Measurements from ENCODE around the gene PHF21B.
"Not testable (repeated sequence)": the region's sequence is repeated elsewhere in the genome, so short reads cannot be mapped to it uniquely, and the experiment has no call there.

The PHF21B gene

DNA sequence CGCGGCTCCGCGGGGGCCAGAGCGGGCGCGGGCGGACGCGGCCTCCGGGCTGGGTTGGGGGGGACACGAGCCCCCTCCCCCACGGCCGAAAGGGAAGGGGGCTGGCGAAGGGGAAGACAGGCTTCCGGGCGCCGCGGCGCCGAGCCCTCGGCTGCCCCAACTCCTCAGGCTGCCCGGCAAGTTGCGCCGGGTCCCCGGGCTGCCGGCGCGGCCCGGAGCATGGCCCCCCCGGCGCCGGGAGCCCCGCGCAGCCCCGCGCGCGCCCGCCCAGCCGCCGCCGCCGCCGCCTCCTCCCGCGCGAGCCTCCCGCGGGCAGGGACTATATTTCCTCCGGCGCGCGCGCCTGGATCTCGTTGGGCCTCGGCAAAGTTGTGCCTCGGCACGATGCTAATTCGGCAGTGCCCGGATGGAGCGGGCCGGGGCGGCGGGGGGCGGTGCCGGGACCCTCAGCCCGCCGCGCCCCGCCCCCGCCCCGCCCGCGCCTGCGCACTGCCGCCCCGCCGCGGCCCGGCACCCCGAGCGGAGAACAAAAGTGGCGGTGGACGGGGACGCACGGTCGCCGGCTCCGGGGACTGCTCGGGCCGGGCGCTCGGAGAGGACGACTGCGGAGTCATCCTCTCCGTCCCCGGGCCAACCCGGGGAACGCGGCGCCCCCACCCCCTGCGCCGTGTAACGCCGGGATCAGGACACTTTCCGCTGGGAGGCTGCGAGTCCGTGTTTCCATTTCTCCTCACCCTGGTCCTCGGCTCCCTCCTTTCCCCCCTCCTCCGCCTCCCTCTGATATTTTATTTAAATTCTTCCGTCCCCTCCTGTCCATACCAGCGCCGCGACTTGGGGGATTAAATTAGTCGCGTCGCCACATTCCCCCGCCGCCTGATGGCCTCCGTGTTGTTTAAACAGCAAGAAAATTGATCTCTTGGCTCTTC lies at the start of gene PHF21B:
Gene PHF21B, minus strand, starts transcription at position 400 of the 926 bp plus-strand sequence. CDS start 456 bp downstream, outside the sequence.
- TF ChIP-seq, protein P1, sequence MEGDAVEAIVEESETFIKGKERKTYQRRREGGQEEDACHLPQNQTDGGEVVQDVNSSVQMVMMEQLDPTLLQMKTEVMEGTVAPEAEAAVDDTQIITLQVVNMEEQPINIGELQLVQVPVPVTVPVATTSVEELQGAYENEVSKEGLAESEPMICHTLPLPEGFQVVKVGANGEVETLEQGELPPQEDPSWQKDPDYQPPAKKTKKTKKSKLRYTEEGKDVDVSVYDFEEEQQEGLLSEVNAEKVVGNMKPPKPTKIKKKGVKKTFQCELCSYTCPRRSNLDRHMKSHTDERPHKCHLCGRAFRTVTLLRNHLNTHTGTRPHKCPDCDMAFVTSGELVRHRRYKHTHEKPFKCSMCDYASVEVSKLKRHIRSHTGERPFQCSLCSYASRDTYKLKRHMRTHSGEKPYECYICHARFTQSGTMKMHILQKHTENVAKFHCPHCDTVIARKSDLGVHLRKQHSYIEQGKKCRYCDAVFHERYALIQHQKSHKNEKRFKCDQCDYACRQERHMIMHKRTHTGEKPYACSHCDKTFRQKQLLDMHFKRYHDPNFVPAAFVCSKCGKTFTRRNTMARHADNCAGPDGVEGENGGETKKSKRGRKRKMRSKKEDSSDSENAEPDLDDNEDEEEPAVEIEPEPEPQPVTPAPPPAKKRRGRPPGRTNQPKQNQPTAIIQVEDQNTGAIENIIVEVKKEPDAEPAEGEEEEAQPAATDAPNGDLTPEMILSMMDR (IDR thresholded peaks at IDR 0.05; ENCODE audit: extremely low read depth, missing control alignments) = no peak
- DNase-seq (ENCODE audit: low spot score) = peak; percentile 69

DNA sequence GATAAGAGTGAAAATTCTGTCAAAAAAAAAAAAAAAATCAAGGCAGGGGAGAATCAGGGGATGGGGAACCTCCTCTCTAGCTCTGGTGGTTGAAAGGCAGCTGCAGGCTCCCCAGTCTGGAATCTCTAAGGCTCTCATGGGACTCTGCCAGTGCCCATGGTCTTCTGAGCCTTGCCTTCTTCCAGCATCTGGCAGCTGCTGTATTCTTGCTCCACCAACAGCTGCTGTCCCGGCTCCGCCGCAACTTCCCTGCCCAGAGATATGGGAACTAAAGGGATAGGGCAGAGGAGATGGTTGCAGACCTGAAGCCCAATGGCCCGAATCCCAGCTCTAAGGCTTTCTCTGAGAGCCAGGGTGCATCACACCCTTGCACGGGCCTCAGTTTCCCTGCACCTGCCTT lies 49.5 kb upstream of the PHF21B start:
- TF ChIP-seq, protein P1 (IDR thresholded peaks at IDR 0.05; ENCODE audit: extremely low read depth, missing control alignments) = no peak
- DNase-seq (ENCODE audit: low spot score) = no peak

DNA sequence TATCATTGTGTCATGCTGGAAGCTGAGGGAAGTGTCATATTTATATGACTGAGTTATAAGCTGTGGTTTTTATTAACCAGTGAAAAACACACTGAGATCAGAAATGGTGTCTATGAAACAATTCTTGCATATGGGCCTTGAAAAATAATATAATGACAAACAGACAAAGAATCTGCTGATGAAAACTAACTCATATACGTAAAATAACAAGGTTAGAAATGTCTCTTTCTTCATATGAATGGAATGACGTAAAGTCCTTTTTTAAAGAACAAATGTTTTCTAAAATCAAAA lies 48.8 kb upstream of the PHF21B start:
- TF ChIP-seq, protein P1 (IDR thresholded peaks at IDR 0.05; ENCODE audit: extremely low read depth, missing control alignments) = no peak

DNA sequence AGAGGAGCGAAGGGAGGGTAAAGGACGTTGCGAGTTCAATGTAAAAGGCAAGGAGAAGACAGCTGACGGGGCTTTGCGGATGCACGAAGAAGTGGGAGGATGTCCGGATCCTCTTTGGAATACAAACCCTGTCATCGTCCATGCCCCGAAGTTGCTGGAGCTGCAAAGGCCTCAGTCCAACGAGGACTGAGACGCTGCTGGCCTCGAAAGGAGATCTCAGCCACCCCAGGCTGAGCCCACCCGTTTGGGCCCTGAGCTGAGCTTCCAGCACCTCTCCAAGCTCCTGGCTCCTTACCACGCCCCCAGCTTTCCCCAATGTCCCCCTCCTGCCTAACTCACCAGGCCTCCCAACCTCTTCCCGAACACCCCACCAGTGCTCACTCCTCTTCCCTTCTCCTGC lies 46.1 kb upstream of the PHF21B start:
- no peak for DNase-seq (ENCODE audit: low spot score)
- TF ChIP-seq, protein P1 (IDR thresholded peaks at IDR 0.05; ENCODE audit: extremely low read depth, missing control alignments) = no peak

More for the DNA sequence above, 48.8 kb upstream of the PHF21B start:
- DNase-seq (ENCODE audit: low spot score) = no peak

DNA sequence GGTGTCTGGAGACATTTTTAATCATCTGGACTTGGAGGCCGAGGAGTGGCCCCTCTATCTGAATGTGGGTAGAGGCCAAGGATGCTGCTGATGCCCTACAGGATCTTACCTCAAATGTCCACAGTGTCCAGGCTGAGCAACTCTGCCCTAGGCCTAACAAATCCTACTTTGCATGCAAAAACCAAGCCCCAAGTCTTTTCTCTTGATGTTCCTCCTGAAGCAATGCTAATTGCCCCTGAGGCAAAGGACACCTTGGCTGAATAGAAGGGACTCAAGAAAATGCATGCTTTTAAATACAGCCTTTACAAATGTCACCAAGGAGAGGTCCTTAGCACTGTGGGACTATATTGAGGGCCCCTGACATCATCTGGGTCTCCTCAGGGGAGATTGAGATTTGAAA lies 43.8 kb upstream of the PHF21B start:
- no peak for DNase-seq (ENCODE audit: low spot score)
- TF ChIP-seq, protein P1 (IDR thresholded peaks at IDR 0.05; ENCODE audit: extremely low read depth, missing control alignments) = no peak

DNA sequence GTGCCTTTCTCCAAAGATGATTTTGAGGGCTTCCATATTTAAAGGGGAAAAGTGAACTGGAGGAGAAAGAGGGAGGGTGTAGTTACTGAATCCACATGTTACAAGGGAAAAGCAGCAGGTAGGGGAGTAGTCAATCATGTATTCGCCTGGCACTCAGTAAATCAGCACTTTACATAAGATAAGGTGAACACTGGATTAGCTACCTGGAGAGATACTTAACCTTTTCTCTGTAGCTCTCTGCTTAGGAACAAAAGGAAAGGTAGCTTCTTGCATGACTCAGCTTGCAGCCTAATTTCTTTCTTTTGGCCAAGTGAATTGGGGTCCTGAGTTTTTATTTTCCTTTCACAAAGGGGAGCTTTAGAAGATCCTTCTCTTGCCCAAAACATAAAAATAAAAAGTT lies 43.3 kb upstream of the PHF21B start:
- TF ChIP-seq, protein P1 (IDR thresholded peaks at IDR 0.05; ENCODE audit: extremely low read depth, missing control alignments) = no peak
- no peak for DNase-seq (ENCODE audit: low spot score)

DNA sequence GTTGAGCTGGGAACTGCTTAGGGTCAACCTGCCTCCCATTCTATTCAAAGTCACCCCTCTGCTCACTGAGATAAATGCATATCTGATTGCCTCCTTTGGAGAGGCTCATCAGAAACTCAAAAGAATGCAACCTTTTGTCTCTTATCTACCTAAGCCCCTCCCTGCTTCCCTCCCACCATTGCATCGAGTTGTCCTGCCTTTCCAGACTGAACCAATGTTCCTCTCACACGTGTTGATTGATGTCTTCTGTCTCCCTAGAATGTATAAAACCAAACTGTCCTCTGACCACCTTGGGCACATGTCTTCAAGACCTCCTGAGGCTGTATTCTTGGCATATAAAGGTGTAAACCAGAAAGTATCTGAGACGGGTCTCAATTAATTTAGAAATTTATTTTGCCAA lies 42.9 kb upstream of the PHF21B start:
- DNase-seq (ENCODE audit: low spot score) = not testable (repeated sequence)

DNA sequence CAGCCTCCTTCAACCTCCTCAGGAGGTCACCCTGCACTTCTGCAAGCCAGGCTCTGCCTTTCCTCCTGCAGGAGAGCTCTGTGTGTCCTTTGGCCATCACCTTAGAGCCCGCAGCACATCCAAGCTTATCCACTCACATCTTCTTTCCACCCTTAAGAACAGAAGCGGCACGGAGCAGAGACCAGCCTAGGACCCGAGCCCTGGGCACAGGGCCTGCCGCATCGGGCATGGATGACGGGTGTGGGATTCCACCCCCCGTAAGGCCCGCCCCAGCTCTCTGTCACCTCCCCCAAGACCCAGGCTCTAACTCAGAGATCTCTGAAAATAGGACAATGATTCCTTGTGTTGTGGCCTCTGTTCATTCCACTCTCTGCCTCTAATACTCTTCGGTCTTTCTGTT lies 42.1 kb upstream of the PHF21B start:
- DNase-seq (ENCODE audit: low spot score) = no peak
- TF ChIP-seq, protein P1 (IDR thresholded peaks at IDR 0.05; ENCODE audit: extremely low read depth, missing control alignments) = no peak

Data from GM20000 (cell line).